IPS DF 4.7 (cell line): Measurements from ENCODE around the gene NUB1.
"Not testable (repeated sequence)": the region's sequence is repeated elsewhere in the genome, so short reads cannot be mapped to it uniquely, and the experiment has no call there.

Experiments used
- DNase-seq: peaks from one replicate; pipeline ENCODE4 v3.0.0-alpha.2; 2013; ENCODE audit warnings: low spot score; ENCODE audit errors: extremely low read depth

The NUB1 gene

GRCh38 chr7:151341357-151342101 lies at the start of gene NUB1:
Gene NUB1 (plus strand): TSS chr7:151341812. CDS start chr7:151345350, 3,538 bp downstream.
- no peak for DNase-seq

- no peak for DNase-seq
These were observed 48.8 kb upstream of the NUB1 start for GRCh38 chr7:151292850-151293249.

GRCh38 chr7:151296202-151296992 lies 45.2 kb upstream of the NUB1 start:
- DNase-seq = no peak

- DNase-seq = no peak
These were observed 42.8 kb upstream of the NUB1 start for GRCh38 chr7:151298765-151299164.

GRCh38 chr7:151299530-151299929 lies 42.1 kb upstream of the NUB1 start:
- no peak for DNase-seq

- DNase-seq = no peak
These were observed 41.5 kb upstream of the NUB1 start for GRCh38 chr7:151299940-151300645.

GRCh38 chr7:151301471-151302462 lies 39.8 kb upstream of the NUB1 start:
- no peak for DNase-seq

GRCh38 chr7:151304251-151304650 lies 37.4 kb upstream of the NUB1 start:
- DNase-seq = not testable (repeated sequence)

- DNase-seq = no peak
These were observed 36.8 kb upstream of the NUB1 start for GRCh38 chr7:151304856-151305255.

GRCh38 chr7:151306374-151306773 lies 35.2 kb upstream of the NUB1 start:
- DNase-seq = no peak

GRCh38 chr7:151306860-151307259 lies 34.8 kb upstream of the NUB1 start:
- no peak for DNase-seq

- no peak for DNase-seq
These were observed 34.1 kb upstream of the NUB1 start for GRCh38 chr7:151307536-151307935.

GRCh38 chr7:151308256-151308655 lies 33.4 kb upstream of the NUB1 start:
- DNase-seq = no peak

- no peak for DNase-seq
These were observed 32.8 kb upstream of the NUB1 start for GRCh38 chr7:151308791-151309190.

GRCh38 chr7:151309311-151309710 lies 32.3 kb upstream of the NUB1 start:
- DNase-seq = no peak

- no peak for DNase-seq
These were observed 31.0 kb upstream of the NUB1 start for GRCh38 chr7:151310578-151310977.

GRCh38 chr7:151311294-151311864 lies 30.2 kb upstream of the NUB1 start:
- DNase-seq = no peak

- no peak for DNase-seq
These were observed 29.3 kb upstream of the NUB1 start for GRCh38 chr7:151312356-151312755.

GRCh38 chr7:151312831-151313809 lies 28.5 kb upstream of the NUB1 start:
- DNase-seq = no peak
